ENCODE measurements around the gene PCSK1N. TPM values are rescaled to one million over a fixed set of nuclear protein-coding genes. Genes with fewer than 3 reads are reported as not detected.
"Not testable (repeated sequence)": the region's sequence is repeated elsewhere in the genome, so short reads cannot be mapped to it uniquely, and the experiment has no call there.

Gene PCSK1N
- total RNA-seq, 2 experiments from 2014 or later: not detected

DNA sequence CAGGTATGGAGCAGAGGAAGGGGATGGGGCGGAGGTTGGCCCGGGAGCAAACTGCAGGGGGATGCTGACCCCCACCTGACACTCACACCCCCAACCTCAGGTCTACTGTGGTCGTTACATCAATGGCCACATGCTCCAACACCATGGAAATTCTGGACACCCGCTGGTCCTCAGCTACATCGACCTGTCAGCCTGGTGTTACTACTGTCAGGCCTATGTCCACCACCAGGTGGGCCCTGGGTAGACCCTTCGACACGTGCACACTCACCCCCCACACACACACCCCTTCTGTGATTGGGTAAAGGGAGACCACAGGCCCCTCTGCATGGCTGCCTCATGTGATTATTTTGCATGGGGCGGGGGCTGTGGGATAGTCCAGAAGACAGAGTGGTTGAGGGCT lies 11.3 kb downstream of the PCSK1N start:
- H3K9me2 ChIP-seq (ENCODE audit: insufficient read depth, low read length): no peaks in the 10 kb centered on the region
- H3K79me2 ChIP-seq (ENCODE audit: insufficient read depth, low read depth, low read length): no peaks in the 10 kb centered on the region
- no peaks in the 10 kb centered on the region for H4K20me1 ChIP-seq (ENCODE audit: insufficient read depth, low read length)
- H2AFZ ChIP-seq (ENCODE audit: low read length): no peak overlapping the region
- intact Hi-C loops (cut with micrococcal nuclease; ENCODE audit: unreplicated experiment): no loop called here
- CTCF ChIA-PET (ENCODE audit: unreplicated experiment): no interaction called here
- POLR2A ChIA-PET: no interaction called here
- no peak overlapping the region for H3K4me2 ChIP-seq (ENCODE audit: low read length)
- H3K9me3 ChIP-seq (ENCODE audit: low read length): no peaks in the 10 kb centered on the region
- H3K4me1 ChIP-seq (ENCODE audit: insufficient read depth, low read length, poor library complexity, severe bottlenecking): no peaks in the 10 kb centered on the region
- H3K27ac ChIP-seq (ENCODE audit: low read depth, low read length, poor library complexity, severe bottlenecking): no peak overlapping the region
- peaks cover 2% of the 10 kb centered on the region; the same call in 1 of the 2 replicates for H3K36me3 ChIP-seq (ENCODE audit: insufficient read depth, low read length)
- TF ChIP-seq, protein P1, sequence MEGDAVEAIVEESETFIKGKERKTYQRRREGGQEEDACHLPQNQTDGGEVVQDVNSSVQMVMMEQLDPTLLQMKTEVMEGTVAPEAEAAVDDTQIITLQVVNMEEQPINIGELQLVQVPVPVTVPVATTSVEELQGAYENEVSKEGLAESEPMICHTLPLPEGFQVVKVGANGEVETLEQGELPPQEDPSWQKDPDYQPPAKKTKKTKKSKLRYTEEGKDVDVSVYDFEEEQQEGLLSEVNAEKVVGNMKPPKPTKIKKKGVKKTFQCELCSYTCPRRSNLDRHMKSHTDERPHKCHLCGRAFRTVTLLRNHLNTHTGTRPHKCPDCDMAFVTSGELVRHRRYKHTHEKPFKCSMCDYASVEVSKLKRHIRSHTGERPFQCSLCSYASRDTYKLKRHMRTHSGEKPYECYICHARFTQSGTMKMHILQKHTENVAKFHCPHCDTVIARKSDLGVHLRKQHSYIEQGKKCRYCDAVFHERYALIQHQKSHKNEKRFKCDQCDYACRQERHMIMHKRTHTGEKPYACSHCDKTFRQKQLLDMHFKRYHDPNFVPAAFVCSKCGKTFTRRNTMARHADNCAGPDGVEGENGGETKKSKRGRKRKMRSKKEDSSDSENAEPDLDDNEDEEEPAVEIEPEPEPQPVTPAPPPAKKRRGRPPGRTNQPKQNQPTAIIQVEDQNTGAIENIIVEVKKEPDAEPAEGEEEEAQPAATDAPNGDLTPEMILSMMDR (conservative IDR thresholded peaks at IDR 0.05; ENCODE audit: low read length): no peak
- TF ChIP-seq EZH2phosphoT487 (IDR thresholded peaks at IDR 0.05; ENCODE audit: borderline replicate concordance, low read depth, low read length): no peak
- no peak overlapping the region for H3K4me3 ChIP-seq (ENCODE audit: low read depth, low read length, poor library complexity, severe bottlenecking)
- no TSS peak for BruUV-seq (replicated peaks)
- DNase-seq (ENCODE audit: low spot score): no peak

DNA sequence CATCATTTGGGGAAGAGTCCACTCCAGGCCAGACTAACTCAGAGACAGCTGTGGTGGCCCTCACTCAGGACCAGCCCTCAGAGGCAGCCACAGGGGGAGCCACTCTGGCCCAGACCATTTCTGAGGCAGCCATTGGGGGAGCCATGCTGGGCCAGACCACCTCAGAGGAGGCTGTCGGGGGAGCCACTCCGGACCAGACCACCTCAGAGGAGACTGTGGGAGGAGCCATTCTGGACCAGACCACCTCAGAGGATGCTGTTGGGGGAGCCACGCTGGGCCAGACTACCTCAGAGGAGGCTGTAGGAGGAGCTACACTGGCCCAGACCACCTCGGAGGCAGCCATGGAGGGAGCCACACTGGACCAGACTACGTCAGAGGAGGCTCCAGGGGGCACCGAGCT lies 12.4 kb downstream of the PCSK1N start:
- ChIA-PET POLR2A (no interaction called here), CTCF (ENCODE audit: unreplicated experiment) (no interaction called here)
- no peak overlapping the region for H2AFZ ChIP-seq (ENCODE audit: low read length)
- H3K4me1 ChIP-seq (ENCODE audit: insufficient read depth, low read length, poor library complexity, severe bottlenecking): no peaks in the 10 kb centered on the region
- peaks cover 2% of the 10 kb centered on the region; the same call in 1 of the 2 replicates for H3K36me3 ChIP-seq (ENCODE audit: insufficient read depth, low read length)
- TSS peak; percentile 75 for BruUV-seq (replicated peaks)
- intact Hi-C loops (cut with micrococcal nuclease; ENCODE audit: unreplicated experiment): no loop called here
- H3K9me2 ChIP-seq (ENCODE audit: insufficient read depth, low read length): no peaks in the 10 kb centered on the region
- H3K9me3 ChIP-seq (ENCODE audit: low read length): no peaks in the 10 kb centered on the region
- DNase-seq (ENCODE audit: low spot score): peak; percentile 21
- H3K79me2 ChIP-seq (ENCODE audit: insufficient read depth, low read depth, low read length): no peaks in the 10 kb centered on the region
- no peak overlapping the region for H3K4me2 ChIP-seq (ENCODE audit: low read length)
- TF ChIP-seq EZH2phosphoT487 (IDR thresholded peaks at IDR 0.05; ENCODE audit: borderline replicate concordance, low read depth, low read length): no peak
- TF ChIP-seq, protein P1 (conservative IDR thresholded peaks at IDR 0.05; ENCODE audit: low read length): no peak
- no peaks in the 10 kb centered on the region for H4K20me1 ChIP-seq (ENCODE audit: insufficient read depth, low read length)
- H3K4me3 ChIP-seq (ENCODE audit: low read depth, low read length, poor library complexity, severe bottlenecking): no peak overlapping the region
- no peak overlapping the region for H3K27ac ChIP-seq (ENCODE audit: low read depth, low read length, poor library complexity, severe bottlenecking)

DNA sequence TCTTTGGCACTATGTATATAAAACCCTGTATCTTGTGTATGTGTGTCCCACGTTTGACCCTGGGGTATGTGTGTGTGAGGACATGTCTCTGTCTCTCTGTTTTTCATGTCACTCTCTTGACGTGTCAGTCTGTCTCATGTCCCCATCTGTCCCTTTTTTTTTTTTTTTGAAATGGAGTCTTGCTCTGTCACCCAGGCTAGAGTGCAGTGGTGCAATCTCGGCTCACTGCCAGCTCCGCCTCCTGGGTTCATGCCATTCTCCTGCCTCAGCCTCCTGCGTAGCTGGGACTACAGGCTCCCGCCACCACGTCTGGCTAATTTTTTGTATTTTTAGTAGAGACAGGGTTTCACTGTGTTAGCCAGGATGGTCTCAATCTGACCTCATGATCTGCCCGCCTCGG lies 16.0 kb downstream of the PCSK1N start:
- H3K4me2 ChIP-seq (ENCODE audit: low read length); H3K4me3 ChIP-seq (ENCODE audit: low read depth, low read length, poor library complexity, severe bottlenecking); H3K9me3 ChIP-seq (ENCODE audit: low read length); H3K27ac ChIP-seq (ENCODE audit: low read depth, low read length, poor library complexity, severe bottlenecking); H2AFZ ChIP-seq (ENCODE audit: low read length); H3K4me1 ChIP-seq (ENCODE audit: insufficient read depth, low read length, poor library complexity, severe bottlenecking); H3K9me2 ChIP-seq (ENCODE audit: insufficient read depth, low read length); H4K20me1 ChIP-seq (ENCODE audit: insufficient read depth, low read length); H3K36me3 ChIP-seq (ENCODE audit: insufficient read depth, low read length); intact Hi-C loops (cut with micrococcal nuclease; ENCODE audit: unreplicated experiment); POLR2A ChIA-PET; H3K79me2 ChIP-seq (ENCODE audit: insufficient read depth, low read depth, low read length); BruUV-seq (replicated peaks); CTCF ChIA-PET (ENCODE audit: unreplicated experiment); DNase-seq (ENCODE audit: low spot score): not testable (repeated sequence)
